Endothelial cell of umbilical vein (primary cell): ENCODE measurements around the gene MYLK.

Experiments
- CTCF ChIP-seq, 2 donors: IDR thresholded peaks; 1 replicate in 1 of 2; 2 replicates in 1 of 2; pipeline ENCODE4 v1.5.1; 2011; ENCODE audit warnings: low read length in 2 of 2, mild to moderate bottlenecking in 2 of 2, moderate library complexity in 2 of 2, control low read depth in 1 of 2, inconsistent platforms in 1 of 2, low read depth in 1 of 2; ENCODE audit not compliant: insufficient read depth in 1 of 2; ENCODE audit errors: extremely low read depth in 1 of 2
- JUN ChIP-seq: IDR thresholded peaks from 2 replicates; pipeline ENCODE4 v1.6.1; 2011; ENCODE audit warnings: borderline replicate concordance, low read depth; ENCODE audit not compliant: insufficient read length, insufficient read depth
- POLR2A ChIP-seq: IDR thresholded peaks from 2 replicates; pipeline ENCODE4 v1.6.1; 2012; ENCODE audit warnings: low read depth, mild to moderate bottlenecking, control low read depth, low read length
- POLR2AphosphoS5 ChIP-seq: IDR thresholded peaks from 2 replicates; pipeline ENCODE4 v1.6.1; 2012; ENCODE audit warnings: low read depth, mild to moderate bottlenecking, control low read depth, low read length, moderate library complexity; ENCODE audit not compliant: insufficient read depth
- TF ChIP-seq, protein P1 (sequence below): IDR thresholded peaks from 2 replicates; pipeline ENCODE4 v1.6.1; 2011; ENCODE audit not compliant: insufficient read depth, insufficient read length

GRCh38 chr3:123657111-123657510, 227.0 kb downstream of the MYLK start:
- TF ChIP-seq POLR2A (no peak), POLR2AphosphoS5 (no peak), CTCF (IDR thresholded peaks at IDR 0.05; ENCODE audit: extremely low read depth in 1 of 2, insufficient read depth in 1 of 2, low read depth in 1 of 2, low read length in 2 of 2) (no peak), JUN (no peak)
- TF ChIP-seq, protein P1, sequence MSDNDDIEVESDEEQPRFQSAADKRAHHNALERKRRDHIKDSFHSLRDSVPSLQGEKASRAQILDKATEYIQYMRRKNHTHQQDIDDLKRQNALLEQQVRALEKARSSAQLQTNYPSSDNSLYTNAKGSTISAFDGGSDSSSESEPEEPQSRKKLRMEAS = no peak
